Left renal pelvis (tissue), 4 donors: ENCODE data around the gene IRF2BPL. TPM values are rescaled to one million over a fixed set of nuclear protein-coding genes. Genes with fewer than 3 reads are reported as not detected.

ENCODE experiments used
- DNase-seq, 4 donors: peaks; one replicate each; pipeline ENCODE4 v3.0.0-alpha.2; 2013; ENCODE audit warnings: low read depth in 4 of 4, low spot score in 3 of 4
- polyA plus RNA-seq, 4 donors: library from polyadenylated mRNA; unstranded; fragments of 120-200 nt; gene quantifications; one replicate each; pipeline ENCODE4 v1.2.1, GENCODE V29; 2013; ENCODE audit not compliant: insufficient read length in 4 of 4

Gene IRF2BPL
- polyA plus RNA-seq, 4 donors, result 43.3 to 108 (median 49.6) TPM

GRCh38 chr14:76995279-76996035, 33.1 kb downstream of the IRF2BPL start:
- no peak for DNase-seq

- no peak for DNase-seq
Observed at GRCh38 chr14:76993752-76994151, 34.8 kb downstream of the IRF2BPL start.

- DNase-seq, result no peak
Observed at GRCh38 chr14:76990084-76990483, 38.4 kb downstream of the IRF2BPL start.

- no peak for DNase-seq
Observed at GRCh38 chr14:76987956-76988520, 40.5 kb downstream of the IRF2BPL start.

- DNase-seq, result no peak
Observed at GRCh38 chr14:76986231-76986565, 42.3 kb downstream of the IRF2BPL start.

GRCh38 chr14:76985540-76986230, 42.8 kb downstream of the IRF2BPL start:
- no peak for DNase-seq

GRCh38 chr14:76984787-76985375, 43.6 kb downstream of the IRF2BPL start:
- DNase-seq, result no peak

GRCh38 chr14:76984297-76984696, 44.2 kb downstream of the IRF2BPL start:
- DNase-seq, result no peak

- no peak for DNase-seq
Observed at GRCh38 chr14:76981670-76982069, 46.8 kb downstream of the IRF2BPL start.

- no peak for DNase-seq
Observed at GRCh38 chr14:76977793-76978720, 50.5 kb downstream of the IRF2BPL start.

- DNase-seq, result no peak
Observed at GRCh38 chr14:76976240-76977005, 52.1 kb downstream of the IRF2BPL start.

GRCh38 chr14:76975812-76976211, 52.7 kb downstream of the IRF2BPL start:
- peak in 1 of 4 donors; percentile 60 for DNase-seq

GRCh38 chr14:76975051-76975450, 53.5 kb downstream of the IRF2BPL start:
- DNase-seq, result no peak

Other genes starting within 250 kb of the IRF2BPL start
- gene ANGEL1, start 215.8 kb downstream of the IRF2BPL start, polyA plus RNA-seq, result 10 to 100 TPM; 17.4 to 38.7 (median 23.4) TPM
- gene LRRC74A, start 202.3 kb downstream of the IRF2BPL start, polyA plus RNA-seq, result not detected
- gene CIPC, start 69.5 kb upstream of the IRF2BPL start, polyA plus RNA-seq, result 10 to 100 TPM; 13.9 to 26.8 (median 25.3) TPM
- 1 to 10 TPM in 1 of 4 donors, under 1 TPM in 3; 0.33 to 1.1 (median 0.77) TPM for gene ZDHHC22, start 113.1 kb upstream of the IRF2BPL start, polyA plus RNA-seq
- 1 to 10 TPM in 1 of 4 donors, under 1 TPM in 3; 0.29 to 1.3 (median 0.90) TPM for gene TMEM63C, start 153.1 kb upstream of the IRF2BPL start, polyA plus RNA-seq
- under 1 TPM in 1 of 4 donors, not detected in 3; 0.07 TPM for gene NGB, start 242.5 kb upstream of the IRF2BPL start, polyA plus RNA-seq